Stimulated activated CD8-positive, alpha-beta memory T cell treated with anti-CD3 and anti-CD28 coated beads, Interleukin-7, amount 100 ng/mL, for 48 hours (primary cell): Measurements from ENCODE around the gene PDCD2.
"Not testable (repeated sequence)": the region's sequence is repeated elsewhere in the genome, so short reads cannot be mapped to it uniquely, and the experiment has no call there.

ENCODE experiments used
- DNase-seq, 2 donors: peaks; one replicate each; pipeline ENCODE4 v3.0.0-alpha.2; 2020; ENCODE audit warnings: low read depth in 1 of 2; ENCODE audit errors: extremely low read depth in 1 of 2

The PDCD2 gene

GRCh38 chr6:170584181-170584953, at the start of gene PDCD2:
PDCD2 (minus strand) TSS chr6:170584637; CDS start chr6:170584581, 56 bp downstream.
- peak; percentile 86 to 93 for DNase-seq

DNA sequence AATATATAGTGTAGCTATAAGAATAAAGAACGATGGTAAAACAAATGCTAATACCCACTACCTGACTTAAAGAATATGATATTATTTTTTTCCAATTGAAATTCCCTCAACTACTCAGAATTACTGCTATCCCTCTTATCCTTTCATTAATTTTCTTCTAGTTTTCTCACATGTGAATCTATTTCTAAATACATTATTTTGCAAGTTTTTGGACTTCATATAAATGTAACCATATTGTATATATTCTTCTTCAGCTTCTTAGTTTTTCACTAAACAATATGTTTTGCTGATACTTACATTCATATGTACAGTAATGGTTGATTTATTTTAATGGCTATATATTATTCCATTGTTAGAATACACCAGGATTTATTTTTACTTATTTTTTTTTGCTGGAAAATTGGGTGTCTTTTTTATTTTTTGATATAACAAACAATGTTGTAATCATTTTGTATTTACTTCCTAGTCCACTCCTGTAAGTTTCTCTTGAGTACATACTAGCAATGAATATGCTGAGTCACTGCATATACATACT, 31.6 kb upstream of the PDCD2 start:
- not testable (repeated sequence) for DNase-seq

GRCh38 chr6:170612256-170612804, 27.9 kb upstream of the PDCD2 start:
- not testable (repeated sequence) for DNase-seq

- not testable (repeated sequence) for DNase-seq
These were observed 24.8 kb upstream of the PDCD2 start for GRCh38 chr6:170609225-170609624.

- no peak for DNase-seq
These were observed 21.3 kb upstream of the PDCD2 start for GRCh38 chr6:170605574-170606259.

GRCh38 chr6:170597278-170597677, 12.8 kb upstream of the PDCD2 start:
- DNase-seq: no peak

DNA sequence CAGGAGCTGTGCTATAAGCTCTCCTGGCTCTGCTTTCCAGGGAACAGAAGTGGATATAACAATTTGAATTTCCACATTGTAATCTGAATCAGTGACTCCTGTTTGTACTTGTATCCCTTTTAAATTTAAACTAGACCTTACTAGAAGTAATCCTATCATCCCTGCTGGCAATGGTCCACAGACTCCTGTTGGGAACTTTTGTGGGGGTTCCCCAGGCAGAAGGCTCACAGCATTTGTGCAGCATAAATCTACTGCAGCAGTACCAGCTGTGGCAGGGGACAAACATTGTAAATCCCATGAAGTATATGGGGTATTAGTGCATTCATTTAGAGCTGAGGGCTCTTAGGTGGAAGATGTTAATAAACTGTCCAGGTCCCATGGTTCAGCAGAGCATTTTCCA, 12.0 kb upstream of the PDCD2 start:
- DNase-seq: no peak

- no peak for DNase-seq
These were observed 6.3 kb upstream of the PDCD2 start for GRCh38 chr6:170590725-170591124.

DNA sequence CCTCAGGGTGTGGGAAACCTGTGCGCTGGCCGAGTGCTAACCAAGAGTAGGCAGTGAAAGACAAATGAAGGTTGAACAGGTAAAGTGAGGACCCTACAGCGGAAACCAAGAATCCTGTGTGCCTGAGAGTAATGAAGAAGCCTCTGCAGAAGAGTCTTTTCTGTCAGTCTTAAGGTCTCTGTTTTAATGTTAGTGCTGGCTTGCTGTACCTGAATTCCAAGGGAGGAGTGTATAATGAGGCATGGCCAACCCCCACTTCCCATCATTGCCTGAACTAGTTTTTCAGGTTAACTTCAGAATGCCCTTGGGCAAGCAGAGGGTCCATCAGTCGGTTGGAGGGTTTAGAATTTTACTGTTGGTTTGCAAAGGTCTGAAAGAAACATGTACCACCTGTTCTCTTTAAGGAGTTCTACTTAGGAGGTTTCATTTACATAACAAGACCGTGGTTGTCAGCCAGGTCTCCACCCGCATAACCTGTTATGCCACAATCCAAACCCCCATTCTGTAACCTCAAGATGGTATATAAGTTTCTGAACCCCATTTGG, 589 bp upstream of the PDCD2 start:
- no peak for DNase-seq

DNA sequence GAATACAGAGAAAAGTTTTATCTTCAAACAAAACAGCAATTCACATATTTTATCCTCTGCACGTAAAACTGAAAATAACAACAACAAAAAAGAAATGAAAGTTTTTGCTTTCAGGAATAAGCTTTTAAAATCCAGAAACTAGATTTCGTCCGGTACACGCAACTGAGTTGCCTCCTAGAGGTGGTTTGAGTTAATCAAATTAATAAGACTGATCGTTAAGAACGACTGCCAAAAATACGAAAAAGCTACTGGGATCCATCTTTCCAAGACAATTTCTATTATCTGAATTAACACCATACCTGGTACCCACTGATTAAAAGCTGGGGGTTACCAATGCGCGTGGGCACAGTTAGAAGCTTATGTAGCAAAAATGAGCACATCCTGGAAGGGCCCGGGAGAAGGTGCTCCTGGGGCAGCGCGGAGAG, 669 bp downstream of the PDCD2 start:
- DNase-seq: no peak

- no peak for DNase-seq
These were observed 5.5 kb downstream of the PDCD2 start for GRCh38 chr6:170578909-170579308.

- no peak for DNase-seq
These were observed 9.2 kb downstream of the PDCD2 start for GRCh38 chr6:170575250-170575649.

DNA sequence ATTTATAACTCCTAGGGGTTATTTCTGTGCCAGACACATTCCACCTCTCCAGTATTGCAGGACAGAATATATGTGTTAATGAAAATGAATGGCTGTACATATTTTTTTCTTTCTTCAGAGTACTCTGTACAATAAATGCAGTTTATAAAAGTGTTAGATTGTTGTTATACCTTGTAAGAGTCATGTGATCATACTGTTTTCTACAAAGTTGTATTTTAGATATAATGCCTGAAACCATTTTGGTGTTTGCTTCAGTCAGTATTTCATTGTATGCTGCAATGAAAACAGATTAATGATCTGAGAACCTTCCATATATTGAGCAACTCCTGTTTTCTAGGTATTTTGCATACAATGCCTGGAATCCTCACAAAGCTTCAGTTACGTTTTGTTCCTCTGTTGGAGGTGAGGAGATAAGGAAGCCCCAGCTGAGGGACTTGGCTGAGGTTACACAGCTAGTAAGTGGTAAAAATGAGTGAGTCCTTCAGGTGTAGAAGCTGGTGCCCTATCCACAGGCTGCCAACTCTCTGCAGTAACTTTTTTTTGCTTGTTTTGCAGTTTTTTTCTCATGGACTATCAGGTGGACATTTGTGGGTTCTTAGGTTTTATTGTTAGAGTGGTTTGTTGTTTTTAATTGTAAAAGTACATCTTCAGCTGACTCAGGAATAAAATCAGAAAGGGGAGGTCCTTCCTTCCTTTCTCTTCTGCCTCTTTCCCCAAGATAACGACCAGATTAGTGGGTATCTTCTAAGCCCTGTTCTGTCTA, 11.6 kb downstream of the PDCD2 start:
- no peak for DNase-seq

DNA sequence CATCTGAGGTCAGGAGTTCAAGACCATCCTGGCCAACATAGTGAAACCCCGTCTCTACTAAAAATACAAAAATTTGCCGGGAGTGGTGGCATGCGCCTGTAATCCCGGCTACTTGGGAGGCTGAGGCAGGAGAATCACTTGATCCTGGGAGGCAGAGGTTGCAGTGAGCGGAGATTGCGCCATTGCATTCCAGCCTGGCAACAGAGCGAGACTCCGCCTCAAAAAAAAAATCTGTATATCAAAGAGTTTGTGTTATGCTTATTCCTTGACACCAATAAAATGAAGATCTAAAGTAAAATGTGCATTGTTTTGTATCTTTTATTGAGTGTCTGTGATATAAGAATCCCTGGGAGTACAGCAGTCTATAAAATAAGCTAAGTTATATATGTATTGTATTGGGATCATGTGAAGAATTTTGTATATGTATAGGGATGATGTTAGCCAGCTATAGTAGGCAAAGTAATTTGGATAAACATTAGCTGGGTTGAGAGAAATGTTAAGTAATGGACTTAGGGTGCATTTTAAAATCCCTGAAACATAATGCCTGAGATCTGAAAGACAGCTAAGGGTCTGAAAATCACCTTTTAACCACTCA, 19.4 kb downstream of the PDCD2 start:
- no peak for DNase-seq

DNA sequence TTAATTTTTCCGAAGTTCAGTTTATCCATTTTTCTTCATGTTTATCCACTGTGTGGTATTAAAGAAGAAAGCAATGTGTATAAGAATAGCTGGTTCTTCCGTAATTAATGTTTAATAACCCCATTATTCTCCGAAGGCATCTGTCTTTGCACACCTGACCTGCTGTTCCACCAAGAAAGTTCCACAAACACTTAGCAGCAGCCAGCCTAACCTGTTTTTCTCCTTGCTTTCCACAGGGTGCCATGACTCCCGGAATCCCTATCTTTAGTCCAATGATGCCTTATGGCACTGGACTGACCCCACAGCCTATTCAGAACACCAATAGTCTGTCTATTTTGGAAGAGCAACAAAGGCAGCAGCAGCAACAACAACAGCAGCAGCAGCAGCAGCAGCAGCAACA, 22.9 kb downstream of the PDCD2 start:
- no peak for DNase-seq

DNA sequence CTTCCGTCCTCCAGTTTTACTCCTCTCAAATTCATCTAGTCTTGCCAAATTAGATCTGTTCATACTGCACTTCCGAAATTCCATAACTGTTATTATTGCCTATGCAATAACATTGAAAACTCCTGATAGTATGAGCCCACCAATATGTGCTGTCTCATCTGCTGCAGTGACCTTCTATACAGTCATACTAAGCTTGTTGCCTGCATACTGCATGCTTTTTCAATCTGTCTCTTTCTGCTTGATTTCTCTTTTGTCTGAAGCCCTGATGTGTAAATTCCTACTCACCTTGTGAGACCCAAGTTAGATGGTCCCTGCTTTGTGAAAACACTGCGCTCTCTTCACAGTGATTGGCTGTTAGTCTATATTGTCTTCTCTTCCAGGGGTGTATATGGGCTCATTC, 29.1 kb downstream of the PDCD2 start:
- DNase-seq: no peak

- DNase-seq: no peak
These were observed 29.7 kb downstream of the PDCD2 start for GRCh38 chr6:170554796-170555137.

DNA sequence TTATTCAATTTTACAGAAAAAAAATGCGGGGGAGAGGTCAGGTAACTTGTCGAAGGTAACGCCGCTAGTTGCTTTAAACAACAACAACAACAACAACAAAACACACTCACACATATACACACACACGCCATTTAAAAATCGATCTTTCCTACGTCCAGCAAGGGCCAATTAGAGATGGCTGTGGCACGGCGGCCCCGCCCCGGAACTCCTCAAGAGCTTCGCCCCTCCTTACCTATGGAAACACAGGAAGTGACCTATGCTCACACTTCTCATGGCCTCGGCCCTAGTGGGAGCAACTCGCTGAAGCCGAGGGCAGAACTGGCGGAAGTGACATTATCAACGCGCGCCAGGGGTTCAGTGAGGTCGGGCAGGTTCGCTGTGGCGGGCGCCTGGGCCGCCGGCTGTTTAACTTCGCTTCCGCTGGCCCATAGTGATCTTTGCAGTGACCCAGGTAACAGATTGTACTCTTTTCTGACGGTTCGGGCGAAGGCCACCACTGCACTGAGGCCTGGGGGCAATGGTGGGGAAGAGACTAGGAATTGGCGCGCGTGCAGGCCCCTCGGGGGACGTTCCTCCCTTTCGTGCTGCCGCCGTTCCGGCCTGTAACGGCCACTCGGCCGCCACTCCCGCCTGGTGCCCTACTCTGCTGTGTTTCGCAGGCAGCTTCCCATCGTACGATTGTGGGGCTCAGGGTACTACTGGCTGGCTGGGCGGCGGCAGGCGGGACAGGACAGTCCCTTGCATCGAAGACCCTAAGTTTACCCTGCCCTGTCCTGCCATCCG, 30.2 kb downstream of the PDCD2 start, which contains the start of gene TBP:
Gene TBP (plus strand): TSS at position 357 of the 783 bp plus-strand sequence. CDS start 2,661 bp downstream, outside the sequence.
- DNase-seq: peak; percentile 92 to 97

- DNase-seq: peak in 1 of 2 donors; percentile 2
These were observed 30.9 kb downstream of the PDCD2 start for GRCh38 chr6:170553534-170554012.
